GM23338 (cell line): ENCODE results near the gene LGALS13. TPM values are rescaled to one million over a fixed set of nuclear protein-coding genes. Genes with fewer than 3 reads are reported as not detected.
A peak's percentile ranks its signal among the peaks of the same experiment; 100 is the strongest.

ENCODE experiments used
- ATAC-seq: fragments of 200-7000 bp; cut with Tn5 transposase; 3 replicates; pipeline ENCODE4 v1.9.1; 2020
- DNase-seq: peaks from one replicate; pipeline ENCODE4 v3.0.0-alpha.2; 2015; ENCODE audit warnings: low spot score
- H2AFZ ChIP-seq: fragments of 200-600 bp; sonication (generic); 2 replicates; pipeline ENCODE4 v1.8.0; 2016; ENCODE audit warnings: antibody characterized with exemption, mild to moderate bottlenecking, moderate library complexity
- H3F3A ChIP-seq: fragments of 200-600 bp; sonication (generic); replicated peaks from 2 replicates; pipeline ENCODE4 v1.8.0; 2017; ENCODE audit warnings: antibody characterized with exemption, mixed run types, low read depth
- H3K27ac ChIP-seq: fragments of 200-600 bp; sonication (generic); 2 replicates; pipeline ENCODE4 v1.6.1; 2016; ENCODE audit warnings: low read depth
- H3K27me3 ChIP-seq: fragments of 200-600 bp; sonication (generic); 2 replicates; pipeline ENCODE4 v1.8.0; 2016; ENCODE audit warnings: mild to moderate bottlenecking, mixed run types, moderate library complexity; ENCODE audit not compliant: insufficient read depth
- H3K36me3 ChIP-seq: fragments of 200-600 bp; sonication (generic); 2 replicates; pipeline ENCODE4 v1.8.0; 2016; ENCODE audit warnings: mild to moderate bottlenecking; ENCODE audit not compliant: insufficient read depth
- H3K4me1 ChIP-seq: fragments of 200-600 bp; sonication (generic); 2 replicates; pipeline ENCODE4 v1.8.0; 2016; ENCODE audit warnings: mild to moderate bottlenecking, moderate library complexity; ENCODE audit not compliant: insufficient read depth
- H3K4me2 ChIP-seq: fragments of 200-600 bp; sonication (generic); 2 replicates; pipeline ENCODE4 v1.7.1; 2017; ENCODE audit warnings: mixed run types
- H3K4me3 ChIP-seq: fragments of 200-600 bp; sonication (generic); 2 replicates; pipeline ENCODE4 v1.6.1; 2016; ENCODE audit warnings: mixed run types
- H3K79me2 ChIP-seq: fragments of 200-600 bp; sonication (generic); replicated peaks from 2 replicates; pipeline ENCODE4 v1.8.0; 2017; ENCODE audit warnings: mild to moderate bottlenecking; ENCODE audit not compliant: insufficient read depth
- H3K9me2 ChIP-seq: fragments of 200-600 bp; sonication (generic); 2 replicates; pipeline ENCODE4 v1.8.0; 2017; ENCODE audit not compliant: insufficient read depth
- H4K20me1 ChIP-seq: fragments of 200-600 bp; sonication (generic); replicated peaks from 2 replicates; pipeline ENCODE4 v1.8.0; 2017; ENCODE audit warnings: mild to moderate bottlenecking; ENCODE audit not compliant: insufficient read depth
- H3K27ac Mint-ChIP-seq: 2 replicates; pipeline ENCODE4 v1.8.0; 2020; ENCODE audit warnings: inconsistent platforms, mild to moderate bottlenecking, moderate library complexity, mixed read lengths
- H3K27me3 Mint-ChIP-seq: 3 replicates; pipeline ENCODE4 v1.8.0; 2022; ENCODE audit warnings: low read depth, mild to moderate bottlenecking, moderate library complexity, mixed read lengths, inconsistent platforms; ENCODE audit not compliant: insufficient read depth, poor library complexity
- H3K36me3 Mint-ChIP-seq: 3 replicates; pipeline ENCODE4 v1.8.0; 2021; ENCODE audit warnings: low read depth, mild to moderate bottlenecking, inconsistent platforms, moderate library complexity, mixed read lengths
- H3K4me1 Mint-ChIP-seq: 3 replicates; pipeline ENCODE4 v1.8.0; 2020; ENCODE audit warnings: mild to moderate bottlenecking, inconsistent platforms, mixed read lengths
- H3K4me3 Mint-ChIP-seq: 3 replicates; pipeline ENCODE4 v1.8.0; 2021; ENCODE audit warnings: moderate library complexity, mild to moderate bottlenecking, inconsistent platforms, mixed read lengths
- H3K9me3 Mint-ChIP-seq: 3 replicates; pipeline ENCODE4 v1.8.0; 2020; ENCODE audit warnings: moderate library complexity, mild to moderate bottlenecking, inconsistent platforms, mixed read lengths
- CREB1 ChIP-seq: fragments of 250-450 bp; sonication (Bioruptor Pico); IDR thresholded peaks from 2 replicates; pipeline ENCODE4 v1.5.0; 2020; ENCODE audit warnings: low read depth, mild to moderate bottlenecking, moderate library complexity
- ETS1 ChIP-seq: IDR thresholded peaks from 2 replicates; pipeline ENCODE4 v1.6.1; 2016; ENCODE audit warnings: antibody characterized with exemption
- NANOG ChIP-seq: IDR thresholded peaks from 2 replicates; pipeline ENCODE4 v1.6.1; 2016; ENCODE audit warnings: antibody characterized with exemption, borderline replicate concordance
- ZNF114 ChIP-seq: fragments of 250-450 bp; sonication (Bioruptor Pico); IDR thresholded peaks from 2 replicates; pipeline ENCODE4 v1.5.0; 2020; ENCODE audit warnings: mild to moderate bottlenecking, moderate library complexity
- ZNF462 ChIP-seq: fragments of 250-450 bp; sonication (Bioruptor Pico); IDR thresholded peaks from 2 replicates; pipeline ENCODE4 v1.5.0; 2020; ENCODE audit warnings: mild to moderate bottlenecking, moderate library complexity
- polyA plus RNA-seq: library from polyadenylated mRNA; unstranded; fragments of >200 nt; fragmentation: Nextera tagmentation; extraction: Ambion mirVana; gene quantifications from 2 replicates; pipeline ENCODE4 v1.2.1, GENCODE V29; 2016
- total RNA-seq: library from RNA; depleted of rRNA; stranded (reverse); fragments of >200 nt; shearing (Covaris generic); gene quantifications from 2 replicates; pipeline ENCODE4 v1.2.3, GENCODE V29; 2014

Gene LGALS13
- total and polyA plus RNA-seq, 2 experiments from 2014 or later, result not detected

- no peak for TF ChIP-seq ZNF462 (CRISPR knock-in tag)
These were observed 46.4 kb upstream of the LGALS13 start (continued) for GRCh38 chr19:39555883-39556282.

- H3K79me2 ChIP-seq, result no peaks in the 10 kb centered on the region
- H3K4me1 ChIP-seq, result no peaks in the 10 kb centered on the region
- ATAC-seq, result peak; percentile 42; the same call in 2 of the 3 replicates
- no peaks in the 10 kb centered on the region for H3K27me3 ChIP-seq
- Mint-ChIP-seq H3K27me3 (peaks cover 3% of the 10 kb centered on the region), H3K36me3 (no peaks in the 10 kb centered on the region), H3K4me1 (no peaks in the 10 kb centered on the region), H3K27ac (no peak overlapping the region), H3K4me3 (no peak overlapping the region), H3K9me3 (no peaks in the 10 kb centered on the region)
- H2AFZ ChIP-seq, result no peak overlapping the region
- H3K4me2 ChIP-seq, result no peak overlapping the region
- no peaks in the 10 kb centered on the region for H4K20me1 ChIP-seq
- no peaks in the 10 kb centered on the region for H3K36me3 ChIP-seq
- H3K9me2 ChIP-seq, result no peaks in the 10 kb centered on the region
- no peak overlapping the region for H3K27ac ChIP-seq
- DNase-seq, result no peak
- H3F3A ChIP-seq, result no peaks in the 10 kb centered on the region
- no peak overlapping the region for H3K4me3 ChIP-seq
- TF ChIP-seq CREB1 (CRISPR knock-in tag) (no peak), ZNF114 (CRISPR knock-in tag) (no peak), ZNF462 (CRISPR knock-in tag) (no peak), ETS1 (no peak), NANOG (no peak)
These were observed 44.3 kb upstream of the LGALS13 start for GRCh38 chr19:39557811-39558623.
